Astrocyte (in vitro differentiated cells and primary cell): ENCODE results near the gene P2RX4. TPM values are rescaled to one million over a fixed set of nuclear protein-coding genes. Genes with fewer than 3 reads are reported as not detected.
"Not testable (repeated sequence)": the region's sequence is repeated elsewhere in the genome, so short reads cannot be mapped to it uniquely, and the experiment has no call there.

Source experiments
- DNase-seq: peaks from one replicate; pipeline ENCODE4 v3.0.0-alpha.2; 2010; ENCODE audit warnings: low read depth
- FAIRE-seq: peaks from 2 replicates; lab custom pipeline; 2011; peaks lifted over from hg19 to GRCh38; lab: Jason Lieb, UNC
- H2AFZ ChIP-seq: 2 replicates; pipeline ENCODE4 v1.6.0; 2012; ENCODE audit warnings: low read depth, low read length, inconsistent platforms
- H3K27ac ChIP-seq: 2 replicates; pipeline ENCODE4 v1.5.1; 2011; ENCODE audit warnings: low read depth, low read length, inconsistent platforms
- H3K27me3 ChIP-seq: 2 replicates; pipeline ENCODE4 v1.6.0; 2011; ENCODE audit warnings: low read length, inconsistent platforms; ENCODE audit not compliant: insufficient read depth
- H3K36me3 ChIP-seq: 2 replicates; pipeline ENCODE4 v1.5.1; 2011; ENCODE audit warnings: low read length, inconsistent platforms; ENCODE audit not compliant: insufficient read depth
- H3K4me1 ChIP-seq: 2 replicates; pipeline ENCODE4 v1.5.1; 2011; ENCODE audit warnings: low read length, inconsistent platforms; ENCODE audit not compliant: insufficient read depth
- H3K4me2 ChIP-seq: 2 replicates; pipeline ENCODE4 v1.6.0; 2012; ENCODE audit warnings: low read length, inconsistent platforms
- H3K4me3 ChIP-seq: 2 replicates; pipeline ENCODE4 v1.5.1; 2011; ENCODE audit warnings: low read depth, mild to moderate bottlenecking, low read length, inconsistent platforms; ENCODE audit not compliant: insufficient read depth
- H3K79me2 ChIP-seq: 2 replicates; pipeline ENCODE4 v1.6.0; 2012; ENCODE audit warnings: mild to moderate bottlenecking, low read length, inconsistent platforms; ENCODE audit not compliant: insufficient read depth
- H3K9ac ChIP-seq: 2 replicates; pipeline ENCODE4 v1.6.0; 2012; ENCODE audit warnings: mild to moderate bottlenecking, low read length, inconsistent platforms
- H3K9me3 ChIP-seq: 2 replicates; pipeline ENCODE4 v1.5.1; 2012; ENCODE audit warnings: low read depth, mild to moderate bottlenecking, low read length, inconsistent platforms; ENCODE audit not compliant: insufficient read depth
- H4K20me1 ChIP-seq: 2 replicates; pipeline ENCODE4 v1.6.0; 2012; ENCODE audit warnings: low read length, inconsistent platforms; ENCODE audit not compliant: insufficient read depth
- H3K27ac Mint-ChIP-seq: one replicate; pipeline ENCODE4 v1.8.0; 2021; ENCODE audit warnings: mild to moderate bottlenecking, mixed read lengths; ENCODE audit not compliant: unreplicated experiment
- H3K27me3 Mint-ChIP-seq: one replicate; pipeline ENCODE4 v1.8.0; 2021; ENCODE audit warnings: low read depth, mixed read lengths; ENCODE audit not compliant: unreplicated experiment
- H3K36me3 Mint-ChIP-seq: one replicate; pipeline ENCODE4 v1.8.0; 2021; ENCODE audit warnings: low read depth, mixed read lengths; ENCODE audit not compliant: unreplicated experiment
- H3K4me1 Mint-ChIP-seq: one replicate; pipeline ENCODE4 v1.8.0; 2021; ENCODE audit warnings: low read depth, mixed read lengths; ENCODE audit not compliant: unreplicated experiment
- H3K4me3 Mint-ChIP-seq: one replicate; pipeline ENCODE4 v1.8.0; 2021; ENCODE audit warnings: mild to moderate bottlenecking, moderate library complexity, mixed read lengths; ENCODE audit not compliant: unreplicated experiment
- H3K9me3 Mint-ChIP-seq: one replicate; pipeline ENCODE4 v1.8.0; 2021; ENCODE audit warnings: mild to moderate bottlenecking, mixed read lengths; ENCODE audit not compliant: unreplicated experiment
- CTCF ChIP-seq: IDR thresholded peaks from 2 replicates; pipeline ENCODE4 v1.5.1; 2011; ENCODE audit warnings: low read depth, mild to moderate bottlenecking, inconsistent platforms, low read length, moderate library complexity; ENCODE audit not compliant: insufficient read depth
- EZH2 ChIP-seq: IDR thresholded peaks from 2 replicates; pipeline ENCODE4 v1.6.1; 2012; ENCODE audit warnings: mild to moderate bottlenecking, low read length, inconsistent platforms; ENCODE audit not compliant: insufficient read depth
- total RNA-seq: library from RNA; stranded (reverse); gene quantifications from 2 replicates; pipeline ENCODE4 v1.2.1, GENCODE V29; 2021

Gene P2RX4
- total RNA-seq, 1 donor from 2014 or later, result 13.9 TPM

- no peak overlapping the region for H2AFZ ChIP-seq
- no peak for FAIRE-seq
- Mint-ChIP-seq H3K9me3 (no peaks in the 10 kb centered on the region), H3K27ac (no peak overlapping the region), H3K4me3 (no peak overlapping the region), H3K36me3 (no peaks in the 10 kb centered on the region), H3K4me1 (no peaks in the 10 kb centered on the region), H3K27me3 (no peaks in the 10 kb centered on the region)
- H3K27me3 ChIP-seq, result no peaks in the 10 kb centered on the region
- no peak overlapping the region for H3K4me2 ChIP-seq
- no peaks in the 10 kb centered on the region for H3K9me3 ChIP-seq
- no peak overlapping the region for H3K27ac ChIP-seq
- DNase-seq, result no peak
- no peaks in the 10 kb centered on the region for H3K36me3 ChIP-seq
- H4K20me1 ChIP-seq, result no peaks in the 10 kb centered on the region
- H3K79me2 ChIP-seq, result no peaks in the 10 kb centered on the region
- no peak overlapping the region for H3K9ac ChIP-seq
- no peak overlapping the region for H3K4me3 ChIP-seq
- TF ChIP-seq EZH2 (no peak), CTCF (no peak)
- no peaks in the 10 kb centered on the region for H3K4me1 ChIP-seq
Observed at GRCh38 chr12:121203482-121203881, 6.4 kb upstream of the P2RX4 start.

- TF ChIP-seq CTCF, result no peak
- no peak for TF ChIP-seq EZH2
- Histone ChIP-seq H2AFZ (no peak overlapping the region), H3K27ac (no peak overlapping the region), H3K4me3 (no peak overlapping the region), H4K20me1 (no peaks in the 10 kb centered on the region), H3K9me3 (no peaks in the 10 kb centered on the region), H3K4me1 (peaks cover 2% of the 10 kb centered on the region), H3K4me2 (no peak overlapping the region), H3K27me3 (peaks cover 2% of the 10 kb centered on the region), H3K9ac (no peak overlapping the region), H3K36me3 (no peaks in the 10 kb centered on the region), H3K79me2 (no peaks in the 10 kb centered on the region)
- no peak for FAIRE-seq
- Mint-ChIP-seq H3K4me1 (no peaks in the 10 kb centered on the region), H3K36me3 (no peaks in the 10 kb centered on the region), H3K9me3 (no peaks in the 10 kb centered on the region), H3K27me3 (no peaks in the 10 kb centered on the region), H3K4me3 (no peak overlapping the region), H3K27ac (no peak overlapping the region)
- no peak for DNase-seq
Observed at GRCh38 chr12:121205491-121205890, 4.4 kb upstream of the P2RX4 start.

DNA sequence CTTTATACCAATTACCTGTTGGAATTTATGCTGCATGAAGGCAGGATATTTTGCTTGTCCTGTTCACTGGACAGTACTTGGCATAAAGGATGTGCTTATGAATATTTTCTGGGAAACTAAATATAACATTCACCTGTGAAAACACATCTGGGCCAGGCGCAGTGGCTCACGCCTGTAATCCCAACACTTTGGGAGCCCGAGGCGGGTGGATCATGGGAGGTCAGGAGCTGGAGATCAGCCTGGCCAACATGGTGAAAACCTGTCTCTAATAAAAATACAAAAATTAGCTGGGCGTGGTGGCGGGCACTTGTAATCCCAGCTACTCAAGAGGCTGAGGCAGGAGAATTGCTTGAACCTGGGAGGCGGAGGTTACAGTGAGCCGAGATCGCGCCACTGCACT is 1.4 kb upstream of the P2RX4 start:
- not testable (repeated sequence) for H3K9me3 Mint-ChIP-seq, H3K4me1 Mint-ChIP-seq, H3K27me3 Mint-ChIP-seq, DNase-seq, H3K9ac ChIP-seq, H3K27ac ChIP-seq, FAIRE-seq, H3K27me3 ChIP-seq, H3K4me1 ChIP-seq, H3K4me2 ChIP-seq, H3K79me2 ChIP-seq, H3K27ac Mint-ChIP-seq, H3K9me3 ChIP-seq, H3K36me3 ChIP-seq, H2AFZ ChIP-seq, H3K36me3 Mint-ChIP-seq, H3K4me3 ChIP-seq, H3K4me3 Mint-ChIP-seq, H4K20me1 ChIP-seq
